Breast epithelium (tissue), 4 donors: Measurements from ENCODE around the gene WDR36. TPM values are rescaled to one million over a fixed set of nuclear protein-coding genes. Genes with fewer than 3 reads are reported as not detected.

Experiments used
- DNase-seq, 2 donors: peaks; one replicate each; pipeline ENCODE4 v3.0.0-alpha.2; 2019; ENCODE audit warnings: low spot score in 2 of 2
- H3K27ac ChIP-seq, 2 donors: fragments of 200-600 bp; sonication (generic) in 1 of 2; one replicate each; pipeline ENCODE4 v1.5.1; 2016 to 2019; ENCODE audit warnings: mild to moderate bottlenecking in 1 of 2
- H3K27me3 ChIP-seq, 2 donors: fragments of 200-600 bp; sonication (generic) in 1 of 2; one replicate each; pipeline versions ENCODE4 v1.5.1 to v1.6.0; 2017 to 2019; ENCODE audit warnings: control low read depth in 1 of 2, mild to moderate bottlenecking in 1 of 2
- H3K36me3 ChIP-seq: fragments of 200-600 bp; one replicate; pipeline ENCODE4 v1.5.1; 2019
- H3K4me1 ChIP-seq, 2 donors: fragments of 200-600 bp; sonication (generic); one replicate each; pipeline ENCODE4 v1.5.1; 2016 to 2019; ENCODE audit warnings: control low read depth in 1 of 2
- H3K4me3 ChIP-seq, 3 donors: fragments of 200-600 bp; sonication (generic); 1 replicate in 2 of 3; 2 replicates in 1 of 3; pipeline ENCODE4 v1.5.1; 2016 to 2019; ENCODE audit warnings: mild to moderate bottlenecking in 3 of 3, moderate library complexity in 2 of 3
- H3K9me3 ChIP-seq, 2 donors: fragments of 200-600 bp; sonication (generic) in 1 of 2; one replicate each; pipeline ENCODE4 v1.5.1; 2016 to 2019; ENCODE audit warnings: control low read depth in 1 of 2
- CTCF ChIP-seq, 3 donors: fragments of 450-650 bp; IDR thresholded peaks; one replicate each; pipeline ENCODE4 v1.5.1; 2016 to 2017; ENCODE audit warnings: antibody characterized with exemption in 3 of 3, mild to moderate bottlenecking in 3 of 3, moderate library complexity in 3 of 3
- POLR2A ChIP-seq: fragments of 450-650 bp; IDR thresholded peaks from one replicate; pipeline ENCODE4 v1.6.1; 2016; ENCODE audit warnings: antibody characterized with exemption, mild to moderate bottlenecking, moderate library complexity
- POLR2AphosphoS5 ChIP-seq, 3 donors: sonication (generic); formaldehyde crosslinking; IDR thresholded peaks; one replicate each; pipeline ENCODE4 v1.6.1; 2017; ENCODE audit warnings: antibody characterized with exemption in 3 of 3
- intact Hi-C: fragments of 100-400 bp; cut with DNase I; formaldehyde crosslinking; loops from one replicate; pipeline ENCODE4 v1.15.1; 2023; ENCODE audit warnings: low total_unique reads
- total RNA-seq, 3 donors: library from RNA; depleted of rRNA; stranded (reverse); fragments of >200 nt; gene quantifications; one replicate each; pipeline ENCODE4 v1.1.0, GENCODE V29; 2016

Gene WDR36
- total RNA-seq, 3 donors from 2014 or later, result 27.2 to 41.4 (median 37.2) TPM

- intact Hi-C loops, result no loop called here
- Histone ChIP-seq H3K36me3 (peaks cover 15% of the 10 kb centered on the region), H3K27ac (no peak overlapping the region)
These were observed 28.8 kb downstream of the WDR36 start for GRCh38 chr5:111120911-111121310.

GRCh38 chr5:111121926-111122325 lies 29.8 kb downstream of the WDR36 start:
- no peak for DNase-seq
- no peak overlapping the region for H3K27ac ChIP-seq
- H3K4me3 ChIP-seq, result no peak overlapping the region
- H3K9me3 ChIP-seq, result no peaks in the 10 kb centered on the region
- no peaks in the 10 kb centered on the region for H3K4me1 ChIP-seq
- H3K27me3 ChIP-seq, result no peaks in the 10 kb centered on the region
- peaks cover 15% of the 10 kb centered on the region for H3K36me3 ChIP-seq
- TF ChIP-seq CTCF (IDR thresholded peaks at IDR 0.05) (no peak), POLR2A (no peak), POLR2AphosphoS5 (IDR thresholded peaks at IDR 0.05) (no peak)
- intact Hi-C loops, result no loop called here

More at GRCh38 chr5:111120911-111121310, 28.8 kb downstream of the WDR36 start:
- TF ChIP-seq CTCF (IDR thresholded peaks at IDR 0.05) (no peak), POLR2A (no peak), POLR2AphosphoS5 (IDR thresholded peaks at IDR 0.05) (no peak)
- H3K4me3 ChIP-seq, result no peak overlapping the region
- H3K9me3 ChIP-seq, result no peaks in the 10 kb centered on the region
- no peaks in the 10 kb centered on the region for H3K4me1 ChIP-seq
- no peaks in the 10 kb centered on the region for H3K27me3 ChIP-seq
- no peak for DNase-seq

GRCh38 chr5:111122398-111122797 lies 30.2 kb downstream of the WDR36 start:
- TF ChIP-seq POLR2A, result no peak
- TF ChIP-seq POLR2AphosphoS5 (IDR thresholded peaks at IDR 0.05), result no peak
- no peaks in the 10 kb centered on the region for H3K4me1 ChIP-seq
- no peaks in the 10 kb centered on the region for H3K27me3 ChIP-seq
- no peaks in the 10 kb centered on the region for H3K9me3 ChIP-seq
- H3K27ac ChIP-seq, result no peak overlapping the region
- intact Hi-C loops, result no loop called here
- H3K4me3 ChIP-seq, result no peak overlapping the region
- H3K36me3 ChIP-seq, result peaks cover 15% of the 10 kb centered on the region
- no peak for DNase-seq

- no peak for DNase-seq
- Histone ChIP-seq H3K36me3 (peaks cover 15% of the 10 kb centered on the region), H3K27ac (no peak overlapping the region)
These were observed 32.6 kb downstream of the WDR36 start for GRCh38 chr5:111124793-111125192.

GRCh38 chr5:111126896-111127295 lies 34.7 kb downstream of the WDR36 start:
- Histone ChIP-seq H3K27me3 (no peaks in the 10 kb centered on the region), H3K4me1 (no peaks in the 10 kb centered on the region), H3K4me3 (no peak overlapping the region), H3K36me3 (peaks cover 7% of the 10 kb centered on the region), H3K9me3 (no peaks in the 10 kb centered on the region), H3K27ac (no peak overlapping the region)
- TF ChIP-seq POLR2A (no peak), POLR2AphosphoS5 (IDR thresholded peaks at IDR 0.05) (no peak), CTCF (IDR thresholded peaks at IDR 0.05) (no peak)
- no peak for DNase-seq
- intact Hi-C loops, result no loop called here

More at GRCh38 chr5:111124793-111125192, 32.6 kb downstream of the WDR36 start:
- no peaks in the 10 kb centered on the region for H3K9me3 ChIP-seq
- H3K27me3 ChIP-seq, result no peaks in the 10 kb centered on the region
- H3K4me3 ChIP-seq, result no peak overlapping the region
- TF ChIP-seq POLR2A, result no peak
- no peak for TF ChIP-seq CTCF (IDR thresholded peaks at IDR 0.05)
- no peak for TF ChIP-seq POLR2AphosphoS5 (IDR thresholded peaks at IDR 0.05)
- no peaks in the 10 kb centered on the region for H3K4me1 ChIP-seq
- intact Hi-C loops, result no loop called here
